ENCODE results near the gene NR6A1.

DNA sequence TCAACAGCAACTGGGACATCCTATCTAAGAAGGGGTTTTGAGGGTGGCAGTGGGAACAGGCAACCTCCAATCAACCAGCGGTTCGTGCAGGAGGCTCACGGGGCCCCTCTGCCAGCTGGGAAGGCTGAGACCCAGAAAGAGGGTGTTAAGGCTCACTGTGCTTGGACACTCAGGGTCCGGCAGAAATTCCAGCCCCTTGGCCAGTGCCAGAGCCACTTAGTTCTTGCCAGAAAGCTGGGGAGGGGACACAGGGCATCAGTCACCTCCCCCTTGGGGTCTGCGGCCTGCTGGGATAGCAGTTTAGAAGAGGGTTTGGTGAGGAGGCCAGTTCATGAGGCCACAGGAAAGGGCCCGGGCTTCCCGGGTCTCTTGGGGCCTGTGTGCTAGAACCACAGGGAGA, 300.4 kb downstream of the NR6A1 start:
- no peak for TF ChIP-seq POLR2AphosphoS5 (IDR thresholded peaks at IDR 0.05; ENCODE audit: low read depth)
- TF ChIP-seq, protein P1, sequence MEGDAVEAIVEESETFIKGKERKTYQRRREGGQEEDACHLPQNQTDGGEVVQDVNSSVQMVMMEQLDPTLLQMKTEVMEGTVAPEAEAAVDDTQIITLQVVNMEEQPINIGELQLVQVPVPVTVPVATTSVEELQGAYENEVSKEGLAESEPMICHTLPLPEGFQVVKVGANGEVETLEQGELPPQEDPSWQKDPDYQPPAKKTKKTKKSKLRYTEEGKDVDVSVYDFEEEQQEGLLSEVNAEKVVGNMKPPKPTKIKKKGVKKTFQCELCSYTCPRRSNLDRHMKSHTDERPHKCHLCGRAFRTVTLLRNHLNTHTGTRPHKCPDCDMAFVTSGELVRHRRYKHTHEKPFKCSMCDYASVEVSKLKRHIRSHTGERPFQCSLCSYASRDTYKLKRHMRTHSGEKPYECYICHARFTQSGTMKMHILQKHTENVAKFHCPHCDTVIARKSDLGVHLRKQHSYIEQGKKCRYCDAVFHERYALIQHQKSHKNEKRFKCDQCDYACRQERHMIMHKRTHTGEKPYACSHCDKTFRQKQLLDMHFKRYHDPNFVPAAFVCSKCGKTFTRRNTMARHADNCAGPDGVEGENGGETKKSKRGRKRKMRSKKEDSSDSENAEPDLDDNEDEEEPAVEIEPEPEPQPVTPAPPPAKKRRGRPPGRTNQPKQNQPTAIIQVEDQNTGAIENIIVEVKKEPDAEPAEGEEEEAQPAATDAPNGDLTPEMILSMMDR (IDR thresholded peaks at IDR 0.05; ENCODE audit: insufficient read depth, low read length) = no peak
- TF ChIP-seq SPI1 (IDR thresholded peaks at IDR 0.05; ENCODE audit: borderline replicate concordance, low read depth) = no peak
- TF ChIP-seq, protein P2, sequence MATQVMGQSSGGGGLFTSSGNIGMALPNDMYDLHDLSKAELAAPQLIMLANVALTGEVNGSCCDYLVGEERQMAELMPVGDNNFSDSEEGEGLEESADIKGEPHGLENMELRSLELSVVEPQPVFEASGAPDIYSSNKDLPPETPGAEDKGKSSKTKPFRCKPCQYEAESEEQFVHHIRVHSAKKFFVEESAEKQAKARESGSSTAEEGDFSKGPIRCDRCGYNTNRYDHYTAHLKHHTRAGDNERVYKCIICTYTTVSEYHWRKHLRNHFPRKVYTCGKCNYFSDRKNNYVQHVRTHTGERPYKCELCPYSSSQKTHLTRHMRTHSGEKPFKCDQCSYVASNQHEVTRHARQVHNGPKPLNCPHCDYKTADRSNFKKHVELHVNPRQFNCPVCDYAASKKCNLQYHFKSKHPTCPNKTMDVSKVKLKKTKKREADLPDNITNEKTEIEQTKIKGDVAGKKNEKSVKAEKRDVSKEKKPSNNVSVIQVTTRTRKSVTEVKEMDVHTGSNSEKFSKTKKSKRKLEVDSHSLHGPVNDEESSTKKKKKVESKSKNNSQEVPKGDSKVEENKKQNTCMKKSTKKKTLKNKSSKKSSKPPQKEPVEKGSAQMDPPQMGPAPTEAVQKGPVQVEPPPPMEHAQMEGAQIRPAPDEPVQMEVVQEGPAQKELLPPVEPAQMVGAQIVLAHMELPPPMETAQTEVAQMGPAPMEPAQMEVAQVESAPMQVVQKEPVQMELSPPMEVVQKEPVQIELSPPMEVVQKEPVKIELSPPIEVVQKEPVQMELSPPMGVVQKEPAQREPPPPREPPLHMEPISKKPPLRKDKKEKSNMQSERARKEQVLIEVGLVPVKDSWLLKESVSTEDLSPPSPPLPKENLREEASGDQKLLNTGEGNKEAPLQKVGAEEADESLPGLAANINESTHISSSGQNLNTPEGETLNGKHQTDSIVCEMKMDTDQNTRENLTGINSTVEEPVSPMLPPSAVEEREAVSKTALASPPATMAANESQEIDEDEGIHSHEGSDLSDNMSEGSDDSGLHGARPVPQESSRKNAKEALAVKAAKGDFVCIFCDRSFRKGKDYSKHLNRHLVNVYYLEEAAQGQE (IDR thresholded peaks at IDR 0.05; ENCODE audit: insufficient replicate concordance, low read depth) = no peak
- TF ChIP-seq GABPA (IDR thresholded peaks at IDR 0.05; ENCODE audit: low read depth) = no peak

All from HL-60 (cell line).